Right lobe of liver (tissue), 6 donors: ENCODE data around the gene ATP6V0A1. TPM values are rescaled to one million over a fixed set of nuclear protein-coding genes. Genes with fewer than 3 reads are reported as not detected.
"Not testable (repeated sequence)": the region's sequence is repeated elsewhere in the genome, so short reads cannot be mapped to it uniquely, and the experiment has no call there.

Source experiments
- ATAC-seq, 4 donors: fragments of 200-7000 bp; cut with Tn5 transposase; one replicate each; pipeline ENCODE4 v1.9.1; 2020; ENCODE audit warnings: mild to moderate bottlenecking in 4 of 4, moderate library complexity in 4 of 4
- DNase-seq, 3 donors: peaks; one replicate each; pipeline ENCODE4 v3.0.0-alpha.2; 2020
- H3K27ac ChIP-seq, 3 donors: fragments of 200-600 bp; one replicate each; pipeline ENCODE4 v1.8.0; 2022
- H3K27me3 ChIP-seq, 2 donors: fragments of 200-600 bp; one replicate each; pipeline ENCODE4 v1.8.0; 2022
- H3K36me3 ChIP-seq, 4 donors: fragments of 200-600 bp; sonication (generic) in 1 of 4; one replicate each; pipeline versions ENCODE4 v1.5.1 to v1.8.0; 2017 to 2022; ENCODE audit warnings: control low read depth in 1 of 4
- H3K4me1 ChIP-seq, 4 donors: fragments of 200-600 bp; sonication (generic) in 1 of 4; one replicate each; pipeline versions ENCODE4 v1.5.1 to v1.8.0; 2017 to 2022; ENCODE audit warnings: control low read depth in 1 of 4
- H3K4me3 ChIP-seq, 3 donors: fragments of 200-600 bp; one replicate each; pipeline ENCODE4 v1.8.0; 2022
- H3K9me3 ChIP-seq, 4 donors: fragments of 200-600 bp; sonication (generic) in 1 of 4; one replicate each; pipeline versions ENCODE4 v1.5.1 to v1.8.0; 2017 to 2022; ENCODE audit warnings: control low read depth in 1 of 4
- POLR2A ChIP-seq: fragments of 450-650 bp; IDR thresholded peaks from one replicate; pipeline ENCODE4 v1.6.1; 2017; ENCODE audit warnings: antibody characterized with exemption, mild to moderate bottlenecking
- WGBS: methylation state at CpG from one replicate; pipeline ENCODE4 v1.1.6; 2018; ENCODE audit warnings: low coverage, low lambda C conversion rate; ENCODE audit not compliant: insufficient coverage; ENCODE audit errors: missing lambda C conversion rate; 5-methylcytosine and 5-hydroxymethylcytosine counted together
- intact Hi-C, 2 donors: fragments of 100-400 bp; cut with DNase I; formaldehyde crosslinking; loops; one replicate each; pipeline versions ENCODE4 v1.11.2 to v1.14.1; 2022
- total RNA-seq, 6 experiments: library from RNA; depleted of rRNA in 2 of 6; stranded (reverse); fragments of >200 nt in 2 of 6; fragmentation: NEBNext Ultra II Directional in 3 of 6; extraction: Animal tissue kit (Norgen Biotek cat#: 25700) in 3 of 6; gene quantifications; one replicate each; pipeline versions ENCODE4 v1.1.0 to v1.2.4, GENCODE V29; 2016 to 2023
- TF ChIP-seq, protein P1 (sequence below), 4 donors: fragments of 200-600 bp in 3 of 4; fragments of 450-650 bp in 1 of 4; IDR thresholded peaks; one replicate each; pipeline versions ENCODE4 v1.5.1 to v1.8.0; 2016 to 2022; ENCODE audit warnings: antibody characterized with exemption in 4 of 4, mild to moderate bottlenecking in 2 of 4
- donor health status: DM: no; HTN: yes; CAD: no.
- donor health status: DM: no; HTN: no; CAD: no.
- donor health status: DM: no; HTN: no; CAD: no.
- donor health status: DM: no; HTN: yes; CAD: no.
- donor health status: DM: no; HTN: yes; CAD: no.

The ATP6V0A1 gene
- total RNA-seq, 6 experiments from 2014 or later = 36.4 to 66.0 (median 49.4) TPM

DNA sequence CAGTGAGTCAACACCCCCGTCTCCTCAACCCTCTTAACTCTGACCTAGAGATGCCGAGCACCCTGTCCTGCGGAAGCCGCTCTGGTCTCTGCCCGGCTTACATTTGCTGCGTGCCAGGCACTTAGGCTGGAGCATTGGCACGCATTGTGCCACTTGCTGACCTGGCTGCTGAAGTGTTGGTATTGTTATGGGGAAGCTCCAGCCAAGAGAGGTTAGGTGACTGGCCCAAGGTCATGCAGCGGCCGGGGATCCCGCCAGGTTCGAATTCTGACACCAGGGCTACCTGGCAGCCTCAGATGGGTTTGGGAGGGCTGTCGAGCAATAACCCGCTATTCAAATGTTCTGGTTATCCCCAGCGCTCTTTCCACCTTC lies 89.0 kb downstream of the ATP6V0A1 start:
- Histone ChIP-seq H3K27ac (no peak overlapping the region), H3K4me3 (peak overlapping the region; percentile 36 to 48 (median 44)), H3K36me3 (peaks cover 0 to 10% (median 2%) of the 10 kb centered on the region in 4 donors), H3K9me3 (no peaks in the 10 kb centered on the region), H3K27me3 (no peaks in the 10 kb centered on the region), H3K4me1 (peaks cover 0 to 26% (median 12%) of the 10 kb centered on the region in 4 donors)
- intact Hi-C loops = no loop called here
- ATAC-seq (peak; percentile 47 to 63 (median 54)), DNase-seq (peak; percentile 62 to 86 (median 72))
- 0% methylated on average over 6 of the region's 14 CpGs for WGBS
- no peak for TF ChIP-seq POLR2A
- TF ChIP-seq, protein P1, sequence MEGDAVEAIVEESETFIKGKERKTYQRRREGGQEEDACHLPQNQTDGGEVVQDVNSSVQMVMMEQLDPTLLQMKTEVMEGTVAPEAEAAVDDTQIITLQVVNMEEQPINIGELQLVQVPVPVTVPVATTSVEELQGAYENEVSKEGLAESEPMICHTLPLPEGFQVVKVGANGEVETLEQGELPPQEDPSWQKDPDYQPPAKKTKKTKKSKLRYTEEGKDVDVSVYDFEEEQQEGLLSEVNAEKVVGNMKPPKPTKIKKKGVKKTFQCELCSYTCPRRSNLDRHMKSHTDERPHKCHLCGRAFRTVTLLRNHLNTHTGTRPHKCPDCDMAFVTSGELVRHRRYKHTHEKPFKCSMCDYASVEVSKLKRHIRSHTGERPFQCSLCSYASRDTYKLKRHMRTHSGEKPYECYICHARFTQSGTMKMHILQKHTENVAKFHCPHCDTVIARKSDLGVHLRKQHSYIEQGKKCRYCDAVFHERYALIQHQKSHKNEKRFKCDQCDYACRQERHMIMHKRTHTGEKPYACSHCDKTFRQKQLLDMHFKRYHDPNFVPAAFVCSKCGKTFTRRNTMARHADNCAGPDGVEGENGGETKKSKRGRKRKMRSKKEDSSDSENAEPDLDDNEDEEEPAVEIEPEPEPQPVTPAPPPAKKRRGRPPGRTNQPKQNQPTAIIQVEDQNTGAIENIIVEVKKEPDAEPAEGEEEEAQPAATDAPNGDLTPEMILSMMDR (IDR thresholded peaks at IDR 0.05) = no peak

DNA sequence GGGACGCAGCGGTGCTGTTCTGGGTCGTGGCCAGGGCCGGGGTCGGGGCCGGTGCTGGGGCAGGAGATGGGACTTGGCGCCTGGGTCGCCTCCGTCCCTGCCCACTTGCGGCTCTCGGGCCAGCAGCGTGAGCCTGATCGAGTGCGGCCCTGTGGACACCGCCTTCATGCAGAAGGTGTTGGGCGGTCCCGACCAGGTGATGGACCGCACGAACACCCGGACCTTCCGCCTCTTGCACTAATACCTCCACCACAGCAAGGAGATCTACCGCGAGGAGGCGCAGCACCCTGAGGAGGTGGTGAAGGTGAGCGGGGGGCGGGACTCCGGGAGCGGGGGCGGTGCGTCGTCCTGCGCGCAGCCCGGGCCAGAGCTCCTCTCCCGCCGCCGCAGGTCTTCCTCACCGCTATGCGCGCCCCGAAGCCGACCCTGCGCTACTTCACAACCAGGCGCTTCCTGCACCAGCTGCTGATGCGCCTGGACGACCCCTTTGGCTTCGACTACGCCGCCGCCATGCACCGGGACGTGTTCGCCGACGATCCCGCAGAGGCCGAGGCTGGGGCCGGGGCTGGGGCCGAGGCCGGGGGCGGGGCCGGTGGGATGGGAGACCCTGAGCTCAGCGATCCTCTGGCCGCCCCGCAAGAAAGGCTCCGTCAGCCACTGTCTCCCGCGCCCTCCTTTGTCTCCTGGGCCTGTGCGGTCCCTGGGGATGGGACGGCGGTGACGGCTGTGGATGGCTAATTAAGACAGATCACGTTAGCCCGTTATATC lies 89.6 kb downstream of the ATP6V0A1 start:
- Histone ChIP-seq H3K27ac (no peak overlapping the region), H3K27me3 (no peaks in the 10 kb centered on the region), H3K36me3 (peaks cover 0 to 4% (median under 1%) of the 10 kb centered on the region in 4 donors), H3K4me3 (peak overlapping the region; percentile 36 to 48 (median 44)), H3K9me3 (no peaks in the 10 kb centered on the region), H3K4me1 (peaks cover 0 to 26% (median 12%) of the 10 kb centered on the region in 4 donors)
- intact Hi-C loops = no loop called here
- peak; percentile 80 to 87 (median 85) for DNase-seq
- peak; percentile 75 to 85 (median 79) for ATAC-seq
- no CpG with 5 or more reads among the region's 74 CpGs for WGBS
- no peak for TF ChIP-seq POLR2A
- TF ChIP-seq, protein P1 (IDR thresholded peaks at IDR 0.05) = peak; percentile 36 to 53 (median 50)

DNA sequence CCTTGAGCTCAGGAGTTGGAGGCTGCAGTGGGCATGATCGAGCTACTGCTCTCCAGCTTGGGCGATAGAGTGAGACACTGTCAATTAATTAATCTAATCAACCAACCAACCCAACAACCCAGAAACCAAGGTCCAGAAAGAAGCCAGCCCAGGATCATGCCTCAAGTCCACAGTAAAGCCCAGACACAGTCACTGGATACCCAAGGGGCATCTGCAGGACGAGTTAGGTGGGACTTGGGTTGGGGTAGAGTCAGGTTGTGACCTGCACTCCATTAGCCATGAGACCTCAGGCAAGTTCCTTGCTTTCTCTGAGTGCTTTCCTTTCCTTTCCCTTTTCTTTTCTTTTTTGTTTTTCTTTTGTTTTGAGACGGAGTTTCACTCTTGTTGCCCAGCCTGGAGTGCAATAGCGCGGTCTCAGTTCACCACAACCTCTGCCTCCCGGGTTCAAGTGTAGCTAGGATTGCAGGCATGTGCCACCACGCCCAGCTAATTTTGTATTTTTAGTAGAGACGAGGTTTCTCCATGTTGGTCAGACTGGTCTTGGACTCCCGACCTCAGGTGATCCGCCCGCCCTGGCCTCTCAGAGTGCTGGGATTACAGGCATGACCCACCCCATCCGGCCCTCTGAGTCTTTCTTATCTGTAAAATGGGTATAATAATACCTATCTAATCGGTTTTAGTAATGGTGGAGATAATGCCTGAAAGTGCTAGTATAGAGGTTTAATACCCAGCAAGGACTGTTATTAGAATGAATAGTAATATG lies 90.5 kb downstream of the ATP6V0A1 start:
- no peaks in the 10 kb centered on the region for H3K27me3 ChIP-seq
- H3K4me3 ChIP-seq = no peak overlapping the region
- H3K36me3 ChIP-seq = no peaks in the 10 kb centered on the region
- WGBS = 72% methylated on average over 12 of the region's 14 CpGs
- intact Hi-C loops = no loop called here
- no peak for DNase-seq
- no peak overlapping the region for H3K27ac ChIP-seq
- TF ChIP-seq, protein P1 (IDR thresholded peaks at IDR 0.05) = no peak
- no peak for TF ChIP-seq POLR2A
- ATAC-seq = no peak
- no peaks in the 10 kb centered on the region for H3K9me3 ChIP-seq
- H3K4me1 ChIP-seq = peaks cover 0 to 29% (median 13%) of the 10 kb centered on the region in 4 donors

DNA sequence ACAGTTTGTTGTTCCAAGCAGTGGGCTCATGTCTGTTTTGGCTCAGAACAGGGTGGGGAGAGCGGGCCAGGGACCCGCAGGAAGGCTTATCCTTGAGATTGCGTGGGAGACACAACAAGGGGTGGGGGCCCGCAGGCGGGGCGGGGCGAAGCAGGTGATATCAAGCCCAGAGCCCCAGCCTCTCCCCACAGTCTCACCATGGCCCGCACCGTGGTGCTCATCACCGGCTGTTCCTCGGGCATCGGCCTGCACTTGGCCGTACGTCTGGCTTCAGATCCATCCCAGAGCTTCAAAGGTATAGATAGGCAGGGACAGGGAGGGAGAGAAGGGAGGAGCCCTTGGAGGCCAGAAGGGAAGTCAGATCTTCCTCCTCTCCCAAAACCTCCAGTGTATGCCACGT lies 94.1 kb downstream of the ATP6V0A1 start, which contains the start of gene HSD17B1:
HSD17B1 (plus strand) TSS at position 188 of the 400 bp plus-strand sequence; CDS start at position 199, 11 bp downstream.
- H3K27me3 ChIP-seq, intact Hi-C loops, DNase-seq, ATAC-seq, H3K27ac ChIP-seq, H3K36me3 ChIP-seq, H3K9me3 ChIP-seq: not testable (repeated sequence)
- Histone ChIP-seq H3K4me1 (peaks cover 0 to 22% (median 8%) of the 10 kb centered on the region in 4 donors), H3K4me3 (peak within 1 kb of the TSS; percentile 89 to 92 (median 89))
- no CpG with 5 or more reads among the region's 15 CpGs for WGBS
